Testis (tissue), 2 donors: ENCODE data around the gene ANKRD33B.

ENCODE experiments used
- POLR2A ChIP-seq: fragments of 450-650 bp; IDR thresholded peaks from one replicate; pipeline ENCODE4 v1.6.1; 2017; ENCODE audit warnings: antibody characterized with exemption, mild to moderate bottlenecking, moderate library complexity
- TF ChIP-seq, protein P1 (sequence below), 3 experiments: fragments of 450-650 bp in 2 of 3; fragments of 200-600 bp in 1 of 3; sonication (generic) in 1 of 3; IDR thresholded peaks; one replicate each; pipeline ENCODE4 v1.5.1; 2016 to 2019; ENCODE audit warnings: antibody characterized with exemption in 3 of 3, mild to moderate bottlenecking in 2 of 3, moderate library complexity in 1 of 3

DNA sequence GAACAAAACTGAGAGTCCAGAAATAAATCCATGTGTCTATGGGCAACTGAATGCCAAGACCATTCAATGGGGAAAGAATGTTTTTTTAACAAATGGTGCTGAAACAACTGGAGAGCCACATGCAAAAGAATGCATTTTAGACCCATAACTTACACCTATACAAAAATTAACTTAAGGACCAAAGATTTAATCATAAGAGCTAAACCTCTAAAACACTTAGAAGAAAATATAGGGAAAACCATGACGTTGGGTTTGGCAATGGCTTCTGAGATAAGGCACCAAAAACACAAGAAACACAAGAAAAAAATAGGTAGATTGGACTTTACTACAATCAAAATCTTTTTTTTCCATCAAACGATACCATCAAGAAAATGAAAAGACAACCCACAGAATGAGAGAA lies 48.4 kb upstream of the ANKRD33B start:
- TF ChIP-seq, protein P1, sequence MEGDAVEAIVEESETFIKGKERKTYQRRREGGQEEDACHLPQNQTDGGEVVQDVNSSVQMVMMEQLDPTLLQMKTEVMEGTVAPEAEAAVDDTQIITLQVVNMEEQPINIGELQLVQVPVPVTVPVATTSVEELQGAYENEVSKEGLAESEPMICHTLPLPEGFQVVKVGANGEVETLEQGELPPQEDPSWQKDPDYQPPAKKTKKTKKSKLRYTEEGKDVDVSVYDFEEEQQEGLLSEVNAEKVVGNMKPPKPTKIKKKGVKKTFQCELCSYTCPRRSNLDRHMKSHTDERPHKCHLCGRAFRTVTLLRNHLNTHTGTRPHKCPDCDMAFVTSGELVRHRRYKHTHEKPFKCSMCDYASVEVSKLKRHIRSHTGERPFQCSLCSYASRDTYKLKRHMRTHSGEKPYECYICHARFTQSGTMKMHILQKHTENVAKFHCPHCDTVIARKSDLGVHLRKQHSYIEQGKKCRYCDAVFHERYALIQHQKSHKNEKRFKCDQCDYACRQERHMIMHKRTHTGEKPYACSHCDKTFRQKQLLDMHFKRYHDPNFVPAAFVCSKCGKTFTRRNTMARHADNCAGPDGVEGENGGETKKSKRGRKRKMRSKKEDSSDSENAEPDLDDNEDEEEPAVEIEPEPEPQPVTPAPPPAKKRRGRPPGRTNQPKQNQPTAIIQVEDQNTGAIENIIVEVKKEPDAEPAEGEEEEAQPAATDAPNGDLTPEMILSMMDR (IDR thresholded peaks at IDR 0.05): no peak
- no peak for TF ChIP-seq POLR2A
